Measurements from ENCODE around the gene TIMM23. TPM values are rescaled to one million over a fixed set of nuclear protein-coding genes. Genes with fewer than 3 reads are reported as not detected.

The TIMM23 gene
- total RNA-seq, 2 donors from 2014 or later = 37.4 to 50.3 TPM

GRCh38 chr10:46018453-46019176 is 46.3 kb downstream of the TIMM23 start:
- ATAC-seq = no peak
- DNase-seq = no peak
- intact Hi-C loops (cut with DNase I, micrococcal nuclease) = no loop called here

GRCh38 chr10:46019177-46019528 is 46.9 kb downstream of the TIMM23 start:
- no peak for ATAC-seq
- DNase-seq = no peak
- intact Hi-C loops (cut with DNase I, micrococcal nuclease) = no loop called here

DNA sequence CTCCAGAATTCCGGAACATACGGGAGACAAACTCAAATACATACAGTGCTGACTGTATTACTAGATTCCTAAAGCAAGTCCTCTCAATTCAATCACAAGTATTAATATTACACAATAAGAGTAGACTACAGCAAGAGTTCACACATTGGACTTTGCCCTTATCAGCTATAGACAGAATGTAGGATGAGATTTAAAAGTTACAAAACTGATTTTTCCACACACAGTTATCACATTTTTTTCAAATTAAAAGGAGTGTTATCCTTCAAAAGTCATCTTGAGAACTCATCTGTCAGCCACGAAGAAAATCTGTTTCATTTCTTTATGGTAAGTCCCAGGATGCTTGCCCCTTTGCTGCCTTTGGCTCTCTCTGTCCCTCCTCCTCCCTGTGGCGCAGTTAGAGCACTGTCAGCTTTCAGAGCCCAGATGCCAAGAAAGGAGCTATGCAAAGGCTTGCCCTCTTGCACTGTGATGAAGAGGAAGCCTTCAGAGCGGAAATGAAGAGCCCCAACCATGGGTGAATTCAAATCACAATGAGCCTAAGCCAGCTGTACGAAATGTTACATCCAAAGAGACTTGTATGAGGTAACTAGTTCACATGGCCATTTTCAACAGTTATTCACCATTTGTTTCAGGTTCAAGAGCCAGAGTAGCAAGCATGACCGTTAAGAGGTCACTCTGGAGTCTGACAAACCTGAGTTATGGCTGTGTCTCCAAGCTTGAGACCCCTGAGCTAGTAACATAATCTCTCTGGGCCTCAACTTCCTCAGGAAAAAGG is 47.5 kb downstream of the TIMM23 start:
- intact Hi-C loops (cut with DNase I, micrococcal nuclease) = no loop called here
- no peak for ATAC-seq
- peak in 1 of 2 donors; percentile 31 for DNase-seq

GRCh38 chr10:46020344-46020657 is 48.0 kb downstream of the TIMM23 start:
- DNase-seq (no peak), ATAC-seq (no peak)
- intact Hi-C loops (cut with DNase I, micrococcal nuclease) = no loop called here

DNA sequence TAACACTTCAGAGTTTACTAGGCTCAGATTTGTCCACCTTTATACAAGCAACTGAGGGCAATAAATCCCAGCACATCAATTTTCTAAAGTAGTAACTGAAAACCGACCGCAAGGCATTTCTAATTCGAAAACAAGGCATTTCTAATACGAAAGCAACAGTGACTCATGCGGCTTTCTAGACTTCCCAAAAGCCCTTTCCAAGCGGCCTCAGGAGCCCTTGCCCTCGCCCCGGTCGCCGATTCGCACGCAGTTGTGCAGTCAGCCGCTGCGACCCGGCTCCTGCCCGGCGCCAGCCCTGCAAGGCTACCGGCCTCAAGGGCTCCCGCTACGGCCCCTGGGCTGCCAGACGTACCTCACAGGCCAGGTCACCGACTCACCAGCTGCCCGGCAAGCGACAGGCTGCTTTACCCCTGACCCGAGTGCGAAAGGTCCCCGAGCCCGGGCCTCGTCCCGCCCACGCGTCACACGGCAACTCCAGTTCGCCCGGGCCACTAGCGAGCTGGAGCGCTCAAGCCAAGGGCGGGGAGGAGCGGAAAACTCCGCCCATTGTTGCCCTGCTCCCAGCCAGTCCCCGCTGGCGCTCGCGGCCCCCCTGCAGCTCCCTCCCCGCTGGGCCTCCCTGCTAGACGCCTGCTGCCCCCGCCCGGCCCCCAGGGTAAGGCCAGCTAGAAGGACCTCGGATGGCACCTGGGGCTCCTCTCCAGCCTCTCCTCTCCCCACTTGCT is 50.9 kb downstream of the TIMM23 start:
- ATAC-seq (peak; percentile 95), DNase-seq (peak; percentile 92 to 93)
- intact Hi-C loops (cut with DNase I, micrococcal nuclease) = no loop called here

- ATAC-seq = no peak
- no peak for DNase-seq
- intact Hi-C loops (cut with DNase I, micrococcal nuclease) = no loop called here
These were observed 52.7 kb downstream of the TIMM23 start for GRCh38 chr10:46024948-46025347.

DNA sequence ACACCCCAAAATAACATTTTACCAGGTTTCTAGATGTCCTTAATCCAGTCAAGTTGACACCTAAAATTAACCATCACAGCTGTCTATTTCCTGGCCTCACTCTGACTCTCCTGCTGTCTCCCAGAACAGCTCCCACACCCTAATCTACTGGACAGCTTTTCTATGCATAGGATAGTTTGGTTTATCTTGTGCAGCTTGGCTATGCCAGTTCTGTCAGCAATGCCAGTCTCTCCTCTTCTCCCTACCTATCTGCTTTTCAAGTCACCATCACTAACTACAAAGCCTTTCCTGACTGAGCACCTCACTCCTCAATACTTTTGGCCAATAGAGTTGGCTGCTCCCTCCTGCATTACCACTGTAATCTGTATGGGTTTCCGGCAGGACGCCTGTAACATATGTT is 53.1 kb downstream of the TIMM23 start:
- intact Hi-C loops (cut with DNase I, micrococcal nuclease) = no loop called here
- DNase-seq = no peak
- no peak for ATAC-seq

DNA sequence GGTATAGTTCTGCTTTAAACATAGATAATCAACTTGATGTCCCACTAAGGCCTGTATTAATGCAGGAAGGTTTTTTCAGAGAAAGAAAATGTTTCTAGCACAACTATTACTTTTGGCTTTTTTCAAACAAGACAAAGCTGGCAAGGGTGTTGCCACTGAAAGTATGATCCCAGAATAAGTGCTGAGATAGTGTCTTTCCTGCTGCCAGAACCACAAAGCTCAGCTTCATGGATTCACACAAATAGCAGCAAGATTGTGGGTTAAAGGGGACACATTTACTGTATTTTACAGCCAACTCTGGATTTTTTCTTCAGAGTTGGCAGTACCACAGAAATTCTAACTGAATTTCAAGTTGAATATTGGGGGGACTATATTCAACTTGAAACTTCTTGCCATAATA is 53.8 kb downstream of the TIMM23 start:
- intact Hi-C loops (cut with DNase I, micrococcal nuclease) = no loop called here
- DNase-seq (no peak), ATAC-seq (no peak)

DNA sequence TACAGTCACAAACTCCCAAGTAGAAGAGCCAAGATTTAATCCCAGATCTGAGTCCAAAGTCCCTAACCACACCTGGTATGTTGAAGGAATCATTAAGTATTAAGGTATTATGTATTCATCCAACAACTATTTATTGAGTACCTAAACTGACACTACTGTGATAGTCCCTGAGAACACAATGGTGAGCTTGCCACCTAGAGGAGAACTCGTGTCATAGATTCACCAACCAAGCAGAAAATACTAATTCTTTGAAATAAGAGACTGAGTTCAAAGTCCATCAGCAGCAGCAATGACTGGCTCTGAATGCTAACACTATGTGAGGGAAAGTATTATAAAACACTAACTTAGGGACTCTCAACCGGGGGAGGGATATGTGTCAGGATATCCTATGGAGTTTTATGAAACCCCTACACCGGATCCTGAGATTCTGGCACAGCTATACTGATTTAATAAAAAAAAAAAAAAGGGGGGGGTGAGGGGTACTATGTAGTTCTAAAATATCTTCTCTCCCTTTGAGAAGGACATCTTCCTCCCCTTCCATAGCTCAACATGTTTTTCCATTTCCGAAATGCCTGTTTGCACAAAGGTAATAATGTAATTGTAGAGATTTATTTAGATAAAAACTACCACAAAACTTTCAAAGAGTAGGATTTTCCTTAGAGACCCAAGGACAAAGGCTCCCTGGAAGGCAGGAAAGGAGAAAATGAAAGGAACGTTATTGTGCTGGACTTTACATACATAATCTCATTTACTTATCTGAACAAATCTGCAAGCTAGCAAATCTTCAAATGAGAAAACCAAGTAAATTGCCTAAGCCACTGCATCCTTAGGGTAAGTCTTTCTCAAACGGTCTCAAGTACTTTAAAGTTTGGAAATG is 56.5 kb downstream of the TIMM23 start:
- DNase-seq (peak in 1 of 2 donors; percentile 43), ATAC-seq (peak; percentile 57)
- intact Hi-C loops (cut with DNase I, micrococcal nuclease) = no loop called here

DNA sequence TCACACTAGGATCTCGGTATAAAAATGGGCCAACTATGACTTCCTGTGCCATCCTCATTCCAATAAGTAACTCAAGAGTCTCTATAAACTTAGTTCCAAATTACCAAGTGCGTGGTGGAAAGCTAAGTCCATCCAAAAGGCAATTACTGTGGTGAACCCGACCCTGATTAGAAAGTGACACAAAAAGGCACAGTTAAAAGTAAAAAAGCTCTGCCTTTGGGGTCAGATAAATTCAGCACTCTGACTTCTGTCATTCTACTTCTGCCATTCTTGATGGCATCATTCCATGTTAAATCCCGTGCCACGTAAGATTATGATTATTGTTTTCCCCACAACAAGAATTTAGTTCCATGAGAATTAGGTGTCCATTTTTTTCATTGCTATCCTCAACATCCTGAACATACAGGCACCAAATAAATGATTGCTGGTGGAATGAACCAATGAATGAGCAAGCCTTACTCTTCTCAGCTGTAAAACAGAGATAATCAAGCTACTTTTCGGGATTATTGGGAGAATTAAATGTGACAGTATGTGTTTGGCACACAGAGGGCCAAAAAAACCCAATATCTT is 57.3 kb downstream of the TIMM23 start:
- ATAC-seq (no peak), DNase-seq (no peak)
- intact Hi-C loops (cut with DNase I, micrococcal nuclease) = no loop called here

DNA sequence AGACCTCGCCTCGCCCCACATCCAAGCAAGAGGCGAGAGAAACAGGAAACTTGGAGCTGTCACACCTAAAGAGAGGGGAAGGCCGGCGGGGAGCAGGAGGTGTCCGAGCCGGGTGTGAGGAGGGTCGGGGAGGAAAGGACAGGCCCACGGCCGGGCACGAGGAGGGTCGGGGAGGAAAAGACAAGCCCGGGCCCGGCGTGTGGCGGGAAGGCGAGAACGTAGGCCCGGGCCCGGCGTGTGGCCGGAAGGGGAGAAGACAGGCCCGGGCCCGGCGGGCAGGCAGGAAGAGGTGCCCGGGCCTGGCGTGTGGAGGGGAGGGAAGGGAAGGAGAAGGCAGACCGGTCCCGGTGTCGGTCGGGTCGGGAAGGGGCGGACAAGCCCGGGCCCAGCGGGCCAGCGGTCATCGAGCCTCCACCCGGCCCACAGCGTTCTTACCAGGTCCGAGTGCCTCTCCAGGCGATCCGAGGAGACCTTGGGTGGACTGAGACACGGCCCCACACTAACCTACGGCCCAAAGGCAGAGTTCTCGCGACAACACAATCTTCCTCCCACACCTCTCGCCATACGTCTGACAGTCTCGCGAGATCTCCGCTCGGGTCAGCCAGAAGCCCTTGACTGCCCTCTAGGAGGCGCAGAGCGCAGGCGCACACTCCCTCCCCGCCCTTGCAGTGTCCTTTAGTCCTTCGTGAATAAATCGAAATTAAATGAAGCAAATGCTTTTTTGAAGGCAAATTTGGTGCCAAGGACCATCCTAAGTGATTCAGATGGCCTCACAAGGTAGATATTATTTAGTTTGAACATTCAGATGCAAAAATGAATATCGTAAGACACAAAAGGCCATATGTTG is 58.0 kb downstream of the TIMM23 start, which contains the start of gene NCOA4:
NCOA4 (minus strand) TSS at position 533 of the 847 bp plus-strand sequence. CDS start 13,943 bp downstream, outside the sequence.
- ATAC-seq = peak; percentile 89
- intact Hi-C loops (cut with DNase I, micrococcal nuclease) = no loop called here
- peak; percentile 98 for DNase-seq

DNA sequence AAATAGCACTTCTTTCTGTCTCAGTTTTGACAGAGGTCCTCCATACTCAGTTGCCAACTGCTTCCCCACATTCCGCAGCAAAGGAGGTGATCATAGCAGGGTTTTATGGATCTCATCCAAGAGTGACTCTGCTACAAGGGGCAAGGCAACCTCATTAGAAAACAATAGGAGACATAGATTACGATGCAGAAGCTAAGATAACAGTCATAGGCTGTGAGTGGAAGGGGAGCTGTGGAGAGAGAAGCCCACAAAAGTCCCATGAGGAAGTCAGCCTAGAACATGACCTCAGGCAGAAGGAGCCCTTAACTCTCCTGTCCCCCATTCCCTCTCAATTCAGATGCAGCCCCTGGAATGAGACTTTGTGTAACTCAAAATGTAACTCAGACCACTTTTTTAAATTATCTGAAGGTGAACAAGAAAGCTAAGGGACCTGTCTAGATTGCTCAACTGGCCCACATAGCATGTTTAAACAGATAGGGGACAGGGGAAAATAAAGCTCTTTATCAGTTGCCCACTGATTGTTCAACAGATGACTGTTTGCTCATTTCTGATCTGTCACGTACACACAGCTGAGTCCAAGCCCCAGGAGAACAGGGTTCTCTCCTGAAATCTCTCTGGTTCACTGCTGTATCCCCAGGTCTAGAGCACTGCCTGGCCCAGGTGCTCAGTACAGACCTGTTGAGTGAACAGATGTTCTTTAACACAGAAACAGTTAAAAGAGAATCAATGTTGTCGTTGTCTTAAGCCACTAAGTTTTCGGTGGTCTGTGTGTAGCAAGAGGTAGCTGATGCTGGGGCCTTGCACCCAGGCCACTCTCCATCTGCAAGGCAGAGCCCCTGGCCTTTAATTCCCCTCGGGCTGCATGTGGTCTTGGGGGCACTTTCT is 59.6 kb downstream of the TIMM23 start:
- intact Hi-C loops (cut with DNase I, micrococcal nuclease) = no loop called here
- ATAC-seq (no peak), DNase-seq (no peak)

GRCh38 chr10:46033602-46034011 is 61.3 kb downstream of the TIMM23 start:
- ATAC-seq = no peak
- intact Hi-C loops (cut with DNase I, micrococcal nuclease) = no loop called here

GRCh38 chr10:46035923-46036849 is 63.9 kb downstream of the TIMM23 start:
- DNase-seq (no peak), ATAC-seq (no peak)
- intact Hi-C loops (cut with DNase I, micrococcal nuclease) = no loop called here

More at GRCh38 chr10:46033602-46034011, 61.3 kb downstream of the TIMM23 start:
- DNase-seq = peak in 1 of 2 donors; percentile 30

DNA sequence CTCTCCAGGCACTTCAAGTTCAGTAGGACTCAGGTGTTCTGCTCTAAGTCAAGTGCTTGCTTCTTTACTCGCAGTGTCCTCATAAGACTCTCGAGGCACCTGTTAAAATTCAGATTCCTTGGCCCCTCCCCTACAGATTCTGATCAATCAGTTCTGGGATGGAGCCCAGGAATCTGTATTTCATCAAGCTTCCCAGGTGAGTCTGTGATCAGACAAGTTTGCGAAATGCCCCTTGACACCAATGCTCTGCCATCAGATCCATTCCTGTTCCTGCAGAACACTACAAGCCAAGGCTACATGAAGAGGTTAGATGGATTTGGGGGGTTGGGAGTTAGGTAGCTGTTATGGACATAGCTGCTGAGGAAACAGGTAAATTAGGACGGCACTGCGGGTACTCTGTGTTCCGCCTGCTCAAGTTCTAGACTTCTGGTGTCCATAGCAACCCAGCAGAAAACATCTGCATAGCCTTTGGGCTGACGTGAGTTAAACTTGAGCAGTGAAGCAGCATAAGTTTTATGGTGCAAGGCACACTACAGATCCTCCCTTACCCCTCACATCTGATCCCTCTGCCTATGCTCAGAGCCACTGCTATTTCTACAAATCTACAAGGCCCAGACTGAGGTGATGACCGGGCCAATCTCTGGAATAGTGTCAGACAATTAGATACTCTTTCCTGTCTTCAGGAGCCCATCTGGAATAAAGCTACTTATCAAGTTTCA is 65.0 kb downstream of the TIMM23 start:
- ATAC-seq = no peak
- intact Hi-C loops (cut with DNase I, micrococcal nuclease) = no loop called here
- no peak for DNase-seq
